HCT116 (cell line): ENCODE measurements around the gene CST11. TPM values are rescaled to one million over a fixed set of nuclear protein-coding genes. Genes with fewer than 3 reads are reported as not detected.

Source experiments
- ATAC-seq: fragments of 200-7000 bp; cut with Tn5 transposase; 2 replicates; pipeline ENCODE4 v1.9.1; 2020; ENCODE audit warnings: mild to moderate bottlenecking, moderate library complexity
- BruUV-seq: library from RNA; stranded (reverse); fragments of 400-500 nt; replicated peaks from 2 replicates; lab custom pipeline; 2021; lab: Mats Ljungman, UMichigan
- CTCF ChIA-PET: fragments of 300-600 bp; sonication (Branson Sonifier 250); formaldehyde crosslinking; loops from one replicate; lab custom pipeline; 2021; ENCODE audit warnings: antibody characterized with exemption; lab: Charles Lee
- POLR2A ChIA-PET: fragments of 300-600, 350-600 bp; sonication (Branson Sonifier 250); formaldehyde crosslinking; loops from one replicate; lab custom pipeline; 2021; ENCODE audit warnings: antibody characterized with exemption; lab: Charles Lee
- RAD21 ChIA-PET, 2 experiments: fragments of 300-600 bp; sonication (Branson Sonifier 250); formaldehyde crosslinking; loops; one replicate each; lab custom pipeline; 2023; ENCODE audit warnings: low total read pairs in 2 of 2; ENCODE audit not compliant: uncharacterized antibody in 2 of 2, unreplicated experiment in 2 of 2, low non-redundant PET in 1 of 2; lab: Charles Lee
- DNase-seq: peaks from one replicate; pipeline ENCODE4 v3.0.0-alpha.2; 2010; ENCODE audit warnings: low read depth, low spot score
- H2AFZ ChIP-seq: fragments of 200-600 bp; shearing (Covaris generic), sonication (generic); 2 replicates; pipeline ENCODE4 v1.6.1; 2017; ENCODE audit warnings: low read depth, mixed run types, mixed read lengths, antibody characterized with exemption, low read length; ENCODE audit not compliant: poor library complexity, severe bottlenecking
- H3K27ac ChIP-seq: 2 replicates; pipeline ENCODE4 v1.5.1; 2012; ENCODE audit warnings: low read depth, low read length
- H3K27me3 ChIP-seq: fragments of 200-600 bp; sonication (generic); 2 replicates; pipeline ENCODE4 v1.6.1; 2016; ENCODE audit warnings: mixed run types, low read length, mixed read lengths; ENCODE audit not compliant: insufficient read depth
- H3K36me3 ChIP-seq, 2 experiments: fragments of 200-500 bp in 1 of 2; fragments of 200-600 bp in 1 of 2; sonication (Bioruptor generic) in 1 of 2; sonication (generic) in 1 of 2; 2 replicates each; pipeline versions ENCODE4 v1.5.1 to v1.6.1; 2014 to 2016; ENCODE audit warnings: low read length in 2 of 2, inconsistent platforms in 1 of 2, mixed read lengths in 1 of 2, mixed run types in 1 of 2; ENCODE audit not compliant: insufficient read depth in 2 of 2, control insufficient read depth in 1 of 2
- H3K4me1 ChIP-seq, 2 experiments: fragments of 200-600 bp in 1 of 2; sonication (generic) in 1 of 2; 2 replicates each; pipeline versions ENCODE4 v1.5.1 to v1.6.1; 2012 to 2017; ENCODE audit warnings: low read length in 2 of 2, inconsistent platforms in 1 of 2, mild to moderate bottlenecking in 1 of 2, mixed read lengths in 1 of 2, mixed run types in 1 of 2, moderate library complexity in 1 of 2; ENCODE audit not compliant: insufficient read depth in 2 of 2, control insufficient read depth in 1 of 2
- H3K4me2 ChIP-seq: fragments of 200-600 bp; sonication (generic); 2 replicates; pipeline ENCODE4 v1.6.1; 2017; ENCODE audit warnings: mixed run types, low read length, mixed read lengths
- H3K4me3 ChIP-seq, 2 experiments: fragments of 200-600 bp in 1 of 2; sonication (generic) in 1 of 2; replicated peaks in 1 of 2; 2 replicates each; pipeline ENCODE4 v1.5.1; 2011 to 2016; ENCODE audit warnings: low read length in 2 of 2, control low read depth in 1 of 2, low read depth in 1 of 2, mild to moderate bottlenecking in 1 of 2, mixed read lengths in 1 of 2, mixed run types in 1 of 2
- H3K79me2 ChIP-seq: fragments of 200-600 bp; sonication (generic); 2 replicates; pipeline ENCODE4 v1.6.1; 2017; ENCODE audit warnings: mild to moderate bottlenecking, mixed run types, low read length, moderate library complexity, mixed read lengths; ENCODE audit not compliant: insufficient read depth
- H3K9ac ChIP-seq: fragments of 200-600 bp; sonication (generic); 2 replicates; pipeline ENCODE4 v1.6.1; 2016; ENCODE audit warnings: low read length, mixed read lengths
- H3K9me2 ChIP-seq: fragments of 200-600 bp; sonication (generic), shearing (Covaris generic); 2 replicates; pipeline ENCODE4 v1.6.1; 2017; ENCODE audit warnings: mixed run types, mild to moderate bottlenecking, moderate library complexity; ENCODE audit not compliant: insufficient read depth
- H3K9me3 ChIP-seq, 2 experiments: fragments of 200-500 bp in 1 of 2; fragments of 200-600 bp in 1 of 2; sonication (Bioruptor generic) in 1 of 2; sonication (generic) in 1 of 2; 2 replicates each; pipeline ENCODE4 v1.6.1; 2014 to 2017; ENCODE audit warnings: low read length in 2 of 2, mixed read lengths in 2 of 2, inconsistent platforms in 1 of 2, low read depth in 1 of 2, mild to moderate bottlenecking in 1 of 2, mixed run types in 1 of 2, moderate library complexity in 1 of 2; ENCODE audit not compliant: control insufficient read depth in 1 of 2, insufficient read depth in 1 of 2
- H4K20me1 ChIP-seq: fragments of 200-600 bp; sonication (generic), shearing (Covaris generic); 2 replicates; pipeline ENCODE4 v1.6.1; 2017; ENCODE audit warnings: mixed run types, mild to moderate bottlenecking, moderate library complexity; ENCODE audit not compliant: insufficient read depth
- CEBPB ChIP-seq: IDR thresholded peaks from 2 replicates; pipeline ENCODE4 v1.6.1; 2012; ENCODE audit warnings: low read depth
- EGR1 ChIP-seq: IDR thresholded peaks from 2 replicates; pipeline ENCODE4 v1.6.1; 2012; ENCODE audit warnings: low read depth
- ELF1 ChIP-seq: IDR thresholded peaks from 2 replicates; pipeline ENCODE4 v1.6.1; 2012; ENCODE audit warnings: low read depth, borderline replicate concordance
- EZH2 ChIP-seq: fragments of 200-600 bp; sonication (generic); IDR thresholded peaks from 2 replicates; pipeline ENCODE4 v1.6.1; 2017; ENCODE audit warnings: antibody characterized with exemption, mixed run types
- EZH2phosphoT487 ChIP-seq: fragments of 200-600 bp; IDR thresholded peaks from 2 replicates; pipeline ENCODE4 v1.6.1; 2018; ENCODE audit warnings: antibody characterized with exemption, borderline replicate concordance
- JUND ChIP-seq: IDR thresholded peaks from 2 replicates; pipeline ENCODE4 v1.6.1; 2012
- MAX ChIP-seq: IDR thresholded peaks from 2 replicates; pipeline ENCODE4 v1.6.1; 2012
- SIN3A ChIP-seq: IDR thresholded peaks from 2 replicates; pipeline ENCODE4 v1.6.1; 2012; ENCODE audit warnings: low read depth
- TCF7L2 ChIP-seq: IDR thresholded peaks from 2 replicates; pipeline ENCODE4 v1.7.0; 2011; ENCODE audit warnings: borderline replicate concordance, inconsistent platforms; ENCODE audit not compliant: insufficient read depth, insufficient read length; ENCODE audit errors: extremely low read depth
- ZBTB33 ChIP-seq: IDR thresholded peaks from 2 replicates; pipeline ENCODE4 v1.6.1; 2011; ENCODE audit warnings: mild to moderate bottlenecking, low read length, moderate library complexity; ENCODE audit not compliant: insufficient replicate concordance; ENCODE audit errors: extremely low read depth
- ZFX ChIP-seq: fragments of 450-650 bp; IDR thresholded peaks from 2 replicates; pipeline ENCODE4 v1.6.1; 2017
- intact Hi-C: fragments of 100-400 bp; cut with micrococcal nuclease; formaldehyde crosslinking; loops from 2 replicates; pipeline ENCODE4 v1.10.0; 2022
- total RNA-seq: library from RNA; stranded (reverse); gene quantifications from one replicate; pipeline ENCODE4 v1.2.1, GENCODE V29; 2021; ENCODE audit not compliant: unreplicated experiment
- TF ChIP-seq, protein P1 (sequence below): IDR thresholded peaks from 2 replicates; pipeline ENCODE4 v1.6.1; 2012; ENCODE audit warnings: low read depth

Gene CST11
- total RNA-seq, 1 experiment from 2014 or later = not detected

- Histone ChIP-seq H4K20me1 (peaks cover 5% of the 10 kb centered on the region; the same call in 1 of the 2 replicates), H3K4me2 (no peak overlapping the region), H3K9me3 (no peaks in the 10 kb centered on the region), H2AFZ (no peak overlapping the region), H3K4me3 (no peak overlapping the region), H3K36me3 (no peaks in the 10 kb centered on the region; a peak in 1 of 4 replicates), H3K27me3 (no peaks in the 10 kb centered on the region), H3K4me1 (no peaks in the 10 kb centered on the region), H3K9ac (no peak overlapping the region), H3K79me2 (peaks cover 79% of the 10 kb centered on the region), H3K9me2 (no peaks in the 10 kb centered on the region), H3K27ac (no peak overlapping the region)
- RAD21 ChIA-PET = no interaction called here
- no TSS peak for BruUV-seq
- TF ChIP-seq ELF1 = no peak
- TF ChIP-seq MAX = no peak
- no peak for TF ChIP-seq CEBPB
- no peak for TF ChIP-seq EZH2phosphoT487
- TF ChIP-seq, protein P1, sequence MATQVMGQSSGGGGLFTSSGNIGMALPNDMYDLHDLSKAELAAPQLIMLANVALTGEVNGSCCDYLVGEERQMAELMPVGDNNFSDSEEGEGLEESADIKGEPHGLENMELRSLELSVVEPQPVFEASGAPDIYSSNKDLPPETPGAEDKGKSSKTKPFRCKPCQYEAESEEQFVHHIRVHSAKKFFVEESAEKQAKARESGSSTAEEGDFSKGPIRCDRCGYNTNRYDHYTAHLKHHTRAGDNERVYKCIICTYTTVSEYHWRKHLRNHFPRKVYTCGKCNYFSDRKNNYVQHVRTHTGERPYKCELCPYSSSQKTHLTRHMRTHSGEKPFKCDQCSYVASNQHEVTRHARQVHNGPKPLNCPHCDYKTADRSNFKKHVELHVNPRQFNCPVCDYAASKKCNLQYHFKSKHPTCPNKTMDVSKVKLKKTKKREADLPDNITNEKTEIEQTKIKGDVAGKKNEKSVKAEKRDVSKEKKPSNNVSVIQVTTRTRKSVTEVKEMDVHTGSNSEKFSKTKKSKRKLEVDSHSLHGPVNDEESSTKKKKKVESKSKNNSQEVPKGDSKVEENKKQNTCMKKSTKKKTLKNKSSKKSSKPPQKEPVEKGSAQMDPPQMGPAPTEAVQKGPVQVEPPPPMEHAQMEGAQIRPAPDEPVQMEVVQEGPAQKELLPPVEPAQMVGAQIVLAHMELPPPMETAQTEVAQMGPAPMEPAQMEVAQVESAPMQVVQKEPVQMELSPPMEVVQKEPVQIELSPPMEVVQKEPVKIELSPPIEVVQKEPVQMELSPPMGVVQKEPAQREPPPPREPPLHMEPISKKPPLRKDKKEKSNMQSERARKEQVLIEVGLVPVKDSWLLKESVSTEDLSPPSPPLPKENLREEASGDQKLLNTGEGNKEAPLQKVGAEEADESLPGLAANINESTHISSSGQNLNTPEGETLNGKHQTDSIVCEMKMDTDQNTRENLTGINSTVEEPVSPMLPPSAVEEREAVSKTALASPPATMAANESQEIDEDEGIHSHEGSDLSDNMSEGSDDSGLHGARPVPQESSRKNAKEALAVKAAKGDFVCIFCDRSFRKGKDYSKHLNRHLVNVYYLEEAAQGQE = no peak
- TF ChIP-seq JUND = no peak
- TF ChIP-seq ZBTB33 = no peak
- TF ChIP-seq EZH2 = no peak
- TF ChIP-seq TCF7L2 = no peak
- TF ChIP-seq SIN3A = no peak
- TF ChIP-seq ZFX = no peak
- no peak for TF ChIP-seq EGR1
- ATAC-seq = no peak
- POLR2A ChIA-PET = no interaction called here
- CTCF ChIA-PET = no interaction called here
- DNase-seq = no peak
- intact Hi-C loops = no loop called here
Measured at GRCh38 chr20:23407781-23408464, 44.8 kb downstream of the CST11 start.
